ENCODE results near the gene CD63. TPM values are rescaled to one million over a fixed set of nuclear protein-coding genes. Genes with fewer than 3 reads are reported as not detected.

CD63 gene
- total and polyA plus RNA-seq, 12 donors = 565 to 2,861 (median 793) TPM

DNA sequence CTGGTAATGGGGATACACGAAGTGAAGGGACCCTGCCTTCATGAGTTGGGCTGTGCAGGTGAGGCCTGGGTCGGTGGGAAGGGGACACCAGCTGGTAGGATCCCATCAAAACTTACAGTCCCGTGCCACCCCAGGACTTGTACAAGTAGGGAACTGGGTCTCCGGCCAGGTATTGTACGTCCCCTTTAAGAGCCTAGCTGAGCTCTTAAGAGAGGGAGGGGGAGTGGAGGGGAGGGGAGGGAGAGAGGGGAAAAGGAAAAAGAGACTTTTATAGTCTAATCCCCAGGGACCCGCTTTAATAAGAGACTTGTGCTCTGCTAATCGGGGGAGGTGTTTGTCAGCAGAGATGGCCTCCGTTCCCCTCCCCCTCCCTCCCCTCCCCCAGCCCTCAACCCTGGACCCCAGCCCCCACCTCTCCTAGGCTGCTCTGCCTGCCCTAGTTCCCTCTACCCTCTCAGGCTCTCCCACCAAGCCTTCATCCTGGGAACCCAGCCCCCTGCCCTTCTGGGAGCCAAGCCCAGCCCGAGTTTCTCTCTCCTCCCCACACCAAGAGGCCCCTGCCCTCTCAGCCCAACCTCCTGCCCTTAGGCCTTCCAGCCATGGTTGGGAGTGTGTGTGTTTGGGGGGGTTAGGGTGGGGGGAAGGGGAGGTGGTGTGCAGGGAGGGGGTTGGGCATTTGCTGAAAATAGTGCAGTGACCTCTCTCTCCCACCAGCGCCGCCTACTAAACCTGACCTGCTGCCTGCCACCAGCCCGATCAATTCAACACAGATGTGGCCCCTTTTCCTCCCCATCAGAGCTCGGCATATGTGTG lies 16.8 kb upstream of the CD63 start:
- peak; percentile 7 to 63 (median 36) for ATAC-seq
- intact Hi-C loops (cut with DNase I) = loop anchor here in 6 of 10 donors (2.0 to 10.0 kb wide), 6 partner anchors 49 to 369 kb away; partner anchors contain the start of genes DGKA (in 1 of the 6), ORMDL2 (in 1 of the 6), RPL41 (in 1 of the 6) and SARNP (in 1 of the 6)
- peak overlapping the region in 6 of 10 donors; percentile 6 to 90 (median 27) for H3K4me3 ChIP-seq
- TF ChIP-seq, protein P1, sequence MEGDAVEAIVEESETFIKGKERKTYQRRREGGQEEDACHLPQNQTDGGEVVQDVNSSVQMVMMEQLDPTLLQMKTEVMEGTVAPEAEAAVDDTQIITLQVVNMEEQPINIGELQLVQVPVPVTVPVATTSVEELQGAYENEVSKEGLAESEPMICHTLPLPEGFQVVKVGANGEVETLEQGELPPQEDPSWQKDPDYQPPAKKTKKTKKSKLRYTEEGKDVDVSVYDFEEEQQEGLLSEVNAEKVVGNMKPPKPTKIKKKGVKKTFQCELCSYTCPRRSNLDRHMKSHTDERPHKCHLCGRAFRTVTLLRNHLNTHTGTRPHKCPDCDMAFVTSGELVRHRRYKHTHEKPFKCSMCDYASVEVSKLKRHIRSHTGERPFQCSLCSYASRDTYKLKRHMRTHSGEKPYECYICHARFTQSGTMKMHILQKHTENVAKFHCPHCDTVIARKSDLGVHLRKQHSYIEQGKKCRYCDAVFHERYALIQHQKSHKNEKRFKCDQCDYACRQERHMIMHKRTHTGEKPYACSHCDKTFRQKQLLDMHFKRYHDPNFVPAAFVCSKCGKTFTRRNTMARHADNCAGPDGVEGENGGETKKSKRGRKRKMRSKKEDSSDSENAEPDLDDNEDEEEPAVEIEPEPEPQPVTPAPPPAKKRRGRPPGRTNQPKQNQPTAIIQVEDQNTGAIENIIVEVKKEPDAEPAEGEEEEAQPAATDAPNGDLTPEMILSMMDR (IDR thresholded peaks at IDR 0.05) = no peak
- peaks cover 0 to 12% (median 0%) of the 10 kb centered on the region in 9 donors for H3K36me3 ChIP-seq
- DNase-seq = peak in 1 of 2 donors; percentile 42
- H3K4me1 ChIP-seq = peaks cover 0 to 59% (median 34%) of the 10 kb centered on the region in 9 donors
- H3K9me3 ChIP-seq = no peaks in the 10 kb centered on the region
- H3K27me3 ChIP-seq = peaks cover 0 to 11% (median 0%) of the 10 kb centered on the region in 7 donors
- H3K27ac ChIP-seq = peak overlapping the region in 8 of 10 donors; percentile 22 to 79 (median 66)
- 12 to 19% methylated on average over 12 to 13 of the region's 13 CpGs for WGBS, 2 donors

DNA sequence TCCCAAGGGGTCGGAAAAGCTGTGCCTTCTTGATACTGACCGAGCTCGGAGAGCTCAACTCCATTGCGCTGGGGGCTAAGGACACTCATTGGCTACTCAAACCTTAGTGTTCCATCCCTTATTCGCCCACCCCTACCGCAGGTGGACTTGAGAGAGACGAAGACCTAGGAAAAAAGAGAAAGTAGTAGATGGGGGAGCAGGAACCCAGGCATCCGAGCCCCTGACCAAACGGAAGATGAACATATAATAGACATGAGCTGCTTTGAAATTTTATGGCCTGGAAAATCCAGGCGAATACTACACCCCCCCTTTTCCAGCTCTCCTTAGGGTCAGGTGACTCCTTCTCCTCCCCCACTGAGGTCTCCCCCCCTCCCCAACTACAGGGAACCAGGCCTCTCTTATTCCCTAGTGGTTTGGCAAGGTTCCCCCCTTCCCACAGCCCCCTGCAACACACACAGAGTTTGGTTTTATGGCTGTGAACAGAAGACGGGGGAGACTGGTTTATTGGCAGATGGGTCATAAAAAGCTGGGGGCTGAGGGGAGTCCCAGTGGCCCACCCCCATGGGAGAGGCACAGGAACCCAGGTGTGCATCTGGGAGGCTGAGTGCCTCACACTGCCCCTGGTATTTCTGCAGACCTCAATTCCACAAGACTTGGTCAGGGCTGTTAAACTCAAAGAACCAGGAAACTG lies 15.7 kb upstream of the CD63 start:
- DNase-seq = no peak
- WGBS, 2 donors = 27 to 36% methylated on average over 11 of the region's 11 CpGs
- peak overlapping the region in 9 of 10 donors; percentile 66 to 90 (median 73) for H3K4me3 ChIP-seq

DNA sequence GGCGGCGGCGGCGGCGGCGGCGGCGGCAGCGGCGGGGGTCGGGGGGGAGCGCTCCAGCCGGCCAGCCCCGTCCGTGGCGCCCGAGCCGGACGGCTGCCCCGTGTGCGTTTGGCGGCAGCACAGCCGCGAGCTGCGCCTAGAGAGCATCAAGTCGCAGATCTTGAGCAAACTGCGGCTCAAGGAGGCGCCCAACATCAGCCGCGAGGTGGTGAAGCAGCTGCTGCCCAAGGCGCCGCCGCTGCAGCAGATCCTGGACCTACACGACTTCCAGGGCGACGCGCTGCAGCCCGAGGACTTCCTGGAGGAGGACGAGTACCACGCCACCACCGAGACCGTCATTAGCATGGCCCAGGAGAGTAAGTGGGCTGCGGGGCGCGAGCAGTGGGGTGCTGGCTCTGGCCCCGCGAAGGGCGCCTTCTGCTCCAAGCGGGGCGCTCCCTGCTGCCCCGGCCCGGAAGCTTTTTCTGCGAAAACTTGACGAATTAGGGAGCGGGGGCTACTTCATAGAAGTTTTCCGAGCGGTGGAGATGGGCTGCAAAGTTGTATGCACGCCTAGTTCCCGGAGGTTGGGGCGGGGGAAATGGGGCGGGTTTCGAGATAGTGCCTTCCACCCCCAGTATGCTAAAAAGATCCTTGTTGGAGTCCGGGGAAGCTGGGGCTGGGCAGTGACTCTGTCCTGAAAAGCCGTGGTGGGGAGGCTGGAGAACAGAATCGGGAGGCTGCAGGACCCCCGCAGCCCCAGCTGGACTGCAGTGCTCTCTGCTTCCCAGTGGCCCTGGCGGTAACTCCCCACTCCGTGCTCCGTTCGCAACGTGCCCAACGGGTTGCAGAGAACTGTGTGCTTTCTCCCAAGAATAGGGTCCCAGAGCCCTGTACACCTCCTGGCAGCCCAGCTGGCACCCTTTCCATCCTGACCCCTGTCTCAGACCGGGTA lies 14.9 kb upstream of the CD63 start:
- peaks cover 0 to 58% (median 34%) of the 10 kb centered on the region in 9 donors for H3K4me1 ChIP-seq
- peak in 1 of 2 donors; percentile 60 for DNase-seq
- peak overlapping the region in 9 of 10 donors; percentile 23 to 71 (median 64) for H3K27ac ChIP-seq
- H3K4me3 ChIP-seq = peak overlapping the region; percentile 63 to 90 (median 72)
- peak in 7 of 8 donors; percentile 4 to 35 (median 11) for ATAC-seq
- H3K9me3 ChIP-seq = no peaks in the 10 kb centered on the region
- H3K27me3 ChIP-seq = peaks cover 0 to 11% (median 0%) of the 10 kb centered on the region in 7 donors
- no peaks in the 10 kb centered on the region for H3K36me3 ChIP-seq
- 1% methylated on average over 63 to 70 of the region's 73 CpGs for WGBS, 2 donors
- intact Hi-C loops (cut with DNase I) = loop anchor here in 7 of 10 donors (2.0 to 10.0 kb wide), 8 partner anchors 51 to 371 kb away; partner anchors contain the start of genes DGKA (in 1 of the 7), ORMDL2 (in 1 of the 7), RPL41 (in 1 of the 7) and RPS26 (in 1 of the 7)
- TF ChIP-seq, protein P1 (IDR thresholded peaks at IDR 0.05) = peak in 1 of 9 donors; percentile 24

More for the DNA sequence above, 15.7 kb upstream of the CD63 start:
- peaks cover 0 to 59% (median 34%) of the 10 kb centered on the region in 9 donors for H3K4me1 ChIP-seq
- peak in 1 of 8 donors; percentile 2 for ATAC-seq
- H3K27me3 ChIP-seq = peaks cover 0 to 11% (median 0%) of the 10 kb centered on the region in 7 donors
- intact Hi-C loops (cut with DNase I) = loop anchor here in 8 of 10 donors (2.0 to 10.0 kb wide), 7 partner anchors 50 to 370 kb away; partner anchors contain the start of genes DGKA (in 1 of the 8), ORMDL2 (in 1 of the 8), RPL41 (in 1 of the 8) and RPS26 (in 1 of the 8)
- TF ChIP-seq, protein P1 (IDR thresholded peaks at IDR 0.05) = no peak
- peak overlapping the region in 7 of 10 donors; percentile 15 to 72 (median 66) for H3K27ac ChIP-seq
- H3K36me3 ChIP-seq = peaks cover 0 to 5% (median 0%) of the 10 kb centered on the region in 9 donors
- H3K9me3 ChIP-seq = no peaks in the 10 kb centered on the region
